HG03095 (cell line): Measurements from ENCODE around the gene CASP10.

Experiments
- ATAC-seq: cut with Tn5 transposase; IDR thresholded peaks from one replicate; pipeline ENCODE4 v1.9.1; 2021; ENCODE audit warnings: moderate library complexity; ENCODE audit not compliant: unreplicated experiment

Gene CASP10

GRCh38 chr2:201257381-201257955 lies 74.5 kb downstream of the CASP10 start:
- peak; percentile 48 for ATAC-seq

DNA sequence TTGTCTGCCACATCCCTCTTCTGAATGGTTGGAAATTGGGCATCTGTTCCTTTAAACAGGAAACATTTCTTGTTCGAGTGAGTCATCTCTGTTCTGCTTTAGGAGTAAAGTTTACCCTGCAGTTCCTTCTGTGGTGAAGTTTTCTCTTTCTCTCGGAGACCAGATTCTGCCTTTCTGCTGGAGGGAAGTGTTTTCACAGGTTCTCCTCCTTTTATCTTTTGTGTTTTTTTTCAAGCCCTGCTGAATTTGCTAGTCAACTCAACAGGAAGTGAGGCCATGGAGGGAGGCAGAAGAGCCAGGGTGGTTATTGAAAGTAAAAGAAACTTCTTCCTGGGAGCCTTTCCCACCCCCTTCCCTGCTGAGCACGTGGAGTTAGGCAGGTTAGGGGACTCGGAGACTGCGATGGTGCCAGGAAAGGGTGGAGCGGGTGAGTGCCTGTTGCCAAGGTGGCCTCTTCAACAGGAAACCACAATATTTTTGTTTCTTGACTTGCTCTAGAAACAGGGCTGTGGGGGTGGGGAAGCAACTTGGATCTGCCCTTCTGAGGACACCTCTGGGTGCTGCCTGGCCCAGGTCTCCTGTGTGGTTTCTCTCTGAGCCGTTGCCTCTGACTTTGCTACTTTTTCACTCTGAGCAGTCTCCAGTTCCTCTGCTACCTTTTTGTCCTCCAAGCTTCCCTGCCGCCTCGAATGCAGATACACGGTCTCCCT lies 75.2 kb downstream of the CASP10 start:
- peak; percentile 61 for ATAC-seq

GRCh38 chr2:201258666-201259615 lies 76.0 kb downstream of the CASP10 start:
- peak; percentile 9 for ATAC-seq

- ATAC-seq = no peak
Observed at GRCh38 chr2:201260302-201260800, 77.4 kb downstream of the CASP10 start, which contains the start of gene CASP8. Gene CASP8 (plus strand): TSS chr2:201260536. CDS start chr2:201266487, 5,951 bp downstream.

- ATAC-seq = no peak
Observed at GRCh38 chr2:201261471-201261870, 78.5 kb downstream of the CASP10 start.

DNA sequence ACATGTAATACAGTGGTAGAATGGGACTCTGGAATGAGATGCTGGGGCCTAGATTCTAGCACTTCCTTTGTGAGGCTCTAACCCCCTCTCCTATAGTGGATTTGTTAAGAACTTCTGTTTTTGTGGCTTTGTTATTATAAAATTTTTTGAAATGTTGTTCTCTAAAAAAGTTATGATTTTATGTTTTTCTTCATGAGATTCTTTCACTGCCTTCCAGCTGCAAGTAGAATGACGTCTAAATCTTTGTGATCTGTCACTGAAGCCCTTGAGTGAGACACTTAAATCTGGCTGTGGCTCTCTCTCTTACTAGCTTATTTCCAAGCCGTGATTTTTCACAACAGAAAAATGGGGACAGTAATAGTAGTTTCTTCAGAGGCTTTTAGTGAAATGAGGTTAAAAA lies 79.0 kb downstream of the CASP10 start:
- ATAC-seq = no peak

DNA sequence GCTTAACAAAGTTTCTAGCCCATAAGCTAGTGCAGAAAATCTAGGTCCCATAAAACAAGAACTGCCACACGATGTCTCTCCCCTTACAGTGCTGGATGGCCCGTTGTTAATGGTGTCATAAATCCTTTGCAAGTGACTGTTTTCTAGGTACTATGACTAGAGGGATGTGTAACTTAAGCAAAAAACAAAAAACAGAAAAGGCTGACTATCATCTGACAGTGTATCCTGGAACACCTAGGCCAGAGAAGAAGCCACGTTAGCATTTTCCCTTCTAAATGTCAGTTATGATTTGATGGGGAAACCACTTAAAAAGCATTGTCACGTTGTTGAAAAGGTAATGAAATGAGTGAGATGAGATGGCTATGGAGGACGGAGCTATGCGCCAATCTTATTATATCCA lies 79.8 kb downstream of the CASP10 start:
- ATAC-seq = no peak

GRCh38 chr2:201263779-201264178 lies 80.8 kb downstream of the CASP10 start:
- no peak for ATAC-seq

DNA sequence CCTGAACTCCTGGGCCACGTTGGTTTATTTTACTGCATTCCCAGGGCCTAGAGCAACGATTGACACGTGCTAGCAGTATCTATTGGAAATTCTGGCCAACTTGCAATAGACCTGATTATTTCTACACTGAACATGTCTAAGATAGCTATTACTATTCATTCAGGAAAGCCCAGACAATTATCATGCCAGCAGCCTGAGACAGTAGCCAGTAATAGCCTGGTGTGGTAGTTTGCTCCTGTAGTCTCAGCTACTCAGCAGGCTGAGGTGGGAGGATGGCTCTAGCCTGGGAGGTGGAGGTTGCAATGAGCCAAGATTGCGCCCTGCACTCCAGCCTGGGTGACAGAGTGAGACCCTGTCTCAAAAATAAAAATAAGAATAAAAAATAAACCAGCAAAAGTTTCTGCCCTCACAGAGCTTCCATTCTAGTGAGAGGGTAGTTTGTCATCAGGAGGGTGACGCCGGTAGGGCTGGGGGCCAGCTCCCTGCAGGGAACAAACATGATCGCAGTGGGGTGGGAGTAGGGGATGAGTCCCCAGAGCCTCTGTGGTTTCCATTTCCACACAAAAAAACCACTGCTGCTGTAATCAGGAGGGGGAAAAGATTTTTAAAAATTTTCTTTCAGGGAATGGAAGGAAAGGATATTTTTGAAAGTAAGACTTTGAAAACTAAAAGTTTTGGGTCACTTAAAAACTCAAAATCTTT lies 81.7 kb downstream of the CASP10 start:
- ATAC-seq = no peak

GRCh38 chr2:201266629-201267028 lies 83.7 kb downstream of the CASP10 start:
- no peak for ATAC-seq

DNA sequence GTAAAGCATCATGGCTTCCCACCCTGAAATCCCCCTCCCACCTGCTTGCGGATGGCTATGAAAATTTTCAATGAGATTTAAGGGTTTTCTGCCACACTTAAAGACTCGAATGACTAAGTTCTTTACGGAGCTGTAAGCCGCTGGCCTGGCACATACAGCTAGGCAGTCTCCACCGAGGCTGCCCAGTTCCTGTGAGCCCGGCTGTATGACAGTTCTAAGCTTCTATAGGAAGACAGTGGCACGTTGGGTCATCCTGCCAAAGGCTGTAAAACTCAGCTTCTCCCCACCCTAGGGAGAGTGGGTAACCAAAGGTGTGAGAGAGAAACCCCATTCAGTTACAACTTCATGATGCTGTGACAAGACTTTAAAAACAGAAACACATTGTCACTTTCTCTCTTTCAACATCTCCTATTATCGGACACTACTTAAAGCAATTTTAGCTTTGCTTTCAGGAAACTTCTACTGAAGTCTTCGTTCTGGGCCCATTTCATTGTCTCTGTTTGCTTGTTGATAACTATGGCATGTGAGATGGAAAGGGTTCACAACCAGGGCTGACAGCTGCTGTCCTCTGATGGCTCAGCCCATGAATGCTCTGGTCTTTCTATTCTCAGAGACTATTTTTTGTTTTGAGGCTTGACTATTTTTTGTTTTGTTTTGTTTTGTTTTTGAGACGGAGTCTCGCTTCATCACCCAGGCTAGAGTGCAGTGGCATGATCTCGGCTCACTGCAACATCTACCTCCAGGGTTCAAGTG lies 84.5 kb downstream of the CASP10 start:
- no peak for ATAC-seq

GRCh38 chr2:201269764-201270163 lies 86.8 kb downstream of the CASP10 start:
- ATAC-seq = no peak

GRCh38 chr2:201270293-201271001 lies 87.5 kb downstream of the CASP10 start:
- ATAC-seq = no peak

DNA sequence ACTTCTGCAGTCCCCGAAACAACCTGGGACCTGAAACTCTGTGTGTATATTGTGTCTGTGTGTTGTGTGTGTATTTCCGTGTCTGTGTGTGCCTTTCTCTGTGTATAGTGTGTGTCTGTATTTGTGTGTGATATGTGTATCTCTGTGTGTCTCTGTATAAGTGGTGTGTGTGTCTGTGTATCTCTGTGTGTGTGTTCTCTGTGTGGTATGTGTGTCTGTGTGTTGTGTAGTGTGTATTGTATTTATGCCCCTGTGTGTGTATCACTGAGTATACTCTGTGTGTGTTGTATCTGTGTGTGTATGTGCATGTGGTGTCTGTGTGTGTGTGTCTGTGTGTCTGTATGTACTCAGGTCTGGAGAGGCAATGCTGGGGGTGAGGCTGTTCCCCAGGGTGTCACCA lies 89.0 kb downstream of the CASP10 start:
- no peak for ATAC-seq

DNA sequence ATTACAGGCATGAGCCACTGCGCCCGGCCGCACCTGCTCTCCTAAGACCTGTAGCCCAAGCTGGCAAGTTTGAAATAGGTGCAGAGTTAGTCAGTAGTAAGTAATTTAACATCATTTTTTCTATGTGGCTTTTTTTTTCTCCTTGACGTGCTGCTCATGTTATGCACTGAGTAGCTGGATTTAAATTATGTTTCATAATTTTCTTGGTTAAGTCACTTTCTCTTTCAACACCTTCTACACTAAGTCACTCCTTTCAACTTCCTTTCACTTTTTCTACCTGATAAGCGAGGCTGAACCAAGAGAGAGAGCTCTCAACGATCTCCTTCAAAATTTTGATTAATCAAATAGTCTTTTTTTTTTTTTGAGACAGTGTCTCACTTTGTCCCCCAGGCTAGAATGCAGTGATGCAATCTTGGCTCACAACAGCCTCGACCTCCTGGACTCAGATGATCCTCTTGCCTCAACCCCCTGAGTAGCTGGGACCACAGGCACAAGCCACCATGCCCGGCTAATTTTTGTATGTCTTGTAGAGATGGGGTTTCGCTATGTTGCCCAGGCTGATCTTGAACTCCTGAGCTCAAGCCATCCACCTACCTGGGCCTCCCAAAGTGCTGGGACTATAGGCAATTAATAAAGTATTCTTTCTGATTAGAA lies 90.5 kb downstream of the CASP10 start:
- no peak for ATAC-seq

GRCh38 chr2:201275069-201275468 lies 92.1 kb downstream of the CASP10 start:
- no peak for ATAC-seq

GRCh38 chr2:201275990-201276389 lies 93.0 kb downstream of the CASP10 start:
- no peak for ATAC-seq

DNA sequence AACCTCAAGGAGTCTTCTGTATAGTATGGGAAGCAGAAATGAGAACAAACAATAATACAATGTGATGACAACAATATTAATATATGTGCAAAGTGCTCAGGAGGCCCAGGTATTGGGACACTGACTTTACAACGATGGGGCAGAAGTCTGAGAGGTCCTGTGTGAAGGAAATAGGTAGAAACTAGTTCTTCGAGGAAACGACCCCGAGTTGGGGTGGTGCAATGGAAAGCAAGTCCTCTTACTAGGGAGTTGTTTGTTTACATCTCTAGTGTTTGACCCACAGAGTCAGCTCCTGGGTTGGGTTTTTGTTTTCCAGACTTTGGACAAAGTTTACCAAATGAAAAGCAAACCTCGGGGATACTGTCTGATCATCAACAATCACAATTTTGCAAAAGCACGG lies 93.6 kb downstream of the CASP10 start:
- ATAC-seq = no peak
